MM.1S (cell line): ENCODE data around the gene EEF2.

Experiments
- DNase-seq: peaks from one replicate; pipeline ENCODE4 v3.0.0-alpha.2; 2015
- H2AFZ ChIP-seq: fragments of 300-600 bp; sonication (generic); 2 replicates; pipeline ENCODE4 v1.6.0; 2016; ENCODE audit warnings: antibody characterized with exemption, low read length
- H3F3A ChIP-seq: fragments of 300-600 bp; sonication (generic); 2 replicates; pipeline ENCODE4 v1.6.1; 2016; ENCODE audit warnings: mild to moderate bottlenecking, antibody characterized with exemption, low read length, moderate library complexity, mixed read lengths; ENCODE audit not compliant: insufficient read depth
- H3K27ac ChIP-seq: fragments of 300-600 bp; sonication (generic); 2 replicates; pipeline ENCODE4 v1.5.1; 2016; ENCODE audit warnings: mild to moderate bottlenecking, low read length
- H3K27me3 ChIP-seq: fragments of 300-600 bp; sonication (generic); replicated peaks from 2 replicates; pipeline ENCODE4 v1.6.0; 2016; ENCODE audit warnings: low read length; ENCODE audit not compliant: insufficient read depth
- H3K36me3 ChIP-seq: fragments of 300-600 bp; sonication (generic); replicated peaks from 2 replicates; pipeline ENCODE4 v1.6.1; 2016; ENCODE audit warnings: mild to moderate bottlenecking, low read length, mixed read lengths; ENCODE audit not compliant: insufficient read depth
- H3K4me1 ChIP-seq: fragments of 300-600 bp; sonication (generic); 2 replicates; pipeline ENCODE4 v1.6.1; 2016; ENCODE audit warnings: low read length, mixed read lengths
- H3K4me2 ChIP-seq: fragments of 300-600 bp; sonication (generic); 2 replicates; pipeline ENCODE4 v1.6.0; 2016; ENCODE audit warnings: low read depth, low read length
- H3K4me3 ChIP-seq: fragments of 300-600 bp; sonication (generic); 2 replicates; pipeline ENCODE4 v1.5.1; 2016; ENCODE audit warnings: low read length, mixed read lengths
- H3K79me2 ChIP-seq: fragments of 300-600 bp; sonication (generic); 2 replicates; pipeline ENCODE4 v1.6.1; 2016; ENCODE audit warnings: mixed run types, low read length, mixed read lengths
- H3K9ac ChIP-seq: fragments of 300-600 bp; sonication (generic); 2 replicates; pipeline ENCODE4 v1.6.1; 2016; ENCODE audit warnings: low read length, mixed read lengths
- H3K9me2 ChIP-seq: fragments of 300-600 bp; sonication (generic); replicated peaks from 2 replicates; pipeline ENCODE4 v1.6.1; 2016; ENCODE audit warnings: mild to moderate bottlenecking, low read length, mixed read lengths; ENCODE audit not compliant: insufficient read depth
- H3K9me3 ChIP-seq: fragments of 300-600 bp; sonication (generic); replicated peaks from 2 replicates; pipeline ENCODE4 v1.6.1; 2016; ENCODE audit warnings: mild to moderate bottlenecking, low read length, mixed read lengths; ENCODE audit not compliant: insufficient read depth
- H4K20me1 ChIP-seq: fragments of 300-600 bp; sonication (generic); 2 replicates; pipeline ENCODE4 v1.6.1; 2016; ENCODE audit warnings: mild to moderate bottlenecking, low read length, moderate library complexity, mixed read lengths; ENCODE audit not compliant: insufficient read depth
- EZH2 ChIP-seq: fragments of 300-600 bp; sonication (generic); optimal IDR thresholded peaks from 2 replicates; pipeline ENCODE3; 2017; ENCODE audit warnings: low read depth, mild to moderate bottlenecking, antibody characterized with exemption, low read length, mixed read lengths
- EZH2phosphoT487 ChIP-seq: fragments of 300-600 bp; sonication (generic); IDR thresholded peaks from 2 replicates; pipeline ENCODE4 v1.6.1; 2018; ENCODE audit warnings: antibody characterized with exemption, low read length
- TF ChIP-seq, protein P1 (sequence below): fragments of 300-600 bp; sonication (generic); IDR thresholded peaks from 2 replicates; pipeline ENCODE4 v1.5.1; 2016; ENCODE audit warnings: antibody characterized with exemption, low read length, mixed read lengths

The EEF2 gene

DNA sequence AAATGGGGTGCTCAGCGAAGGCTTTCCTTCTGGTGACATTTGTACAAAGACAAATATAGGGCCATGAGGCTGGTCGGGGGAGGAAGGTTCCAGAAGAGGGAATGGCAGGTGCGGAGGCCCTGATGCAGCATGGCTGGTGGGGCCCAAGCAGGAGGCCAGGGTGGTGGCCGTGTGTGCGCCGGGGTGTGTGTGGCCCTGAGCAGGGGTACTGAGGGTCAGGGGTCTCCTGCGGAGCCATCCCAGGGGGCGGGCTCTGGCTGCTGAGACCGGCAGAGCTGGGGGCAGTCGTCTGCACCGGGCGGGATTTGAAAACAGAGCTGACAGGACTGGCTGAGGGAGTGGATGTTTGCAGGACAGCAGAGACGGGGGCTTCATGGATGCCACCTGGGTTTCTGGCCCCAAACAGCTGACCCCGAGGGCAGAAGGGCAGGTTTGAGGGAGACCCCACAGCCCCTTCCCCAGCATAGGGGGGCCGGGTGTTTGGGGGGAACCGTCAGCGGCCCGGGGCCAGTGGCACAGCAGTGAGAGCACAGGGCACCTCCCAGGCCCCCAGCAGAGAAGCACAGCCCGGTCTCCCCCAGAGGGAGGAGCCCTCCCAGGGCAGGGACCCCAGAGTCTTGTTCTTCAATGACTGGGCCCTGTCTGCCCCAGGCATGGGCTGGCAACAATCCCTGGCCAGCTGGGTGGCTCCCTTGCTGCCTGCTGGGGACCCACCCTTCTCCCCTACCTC is 33.7 kb upstream of the EEF2 start:
- no peak overlapping the region for H3K9ac ChIP-seq
- H3K9me3 ChIP-seq = no peaks in the 10 kb centered on the region
- H3K79me2 ChIP-seq = peaks cover 84% of the 10 kb centered on the region
- no peaks in the 10 kb centered on the region for H3K36me3 ChIP-seq
- no peak for DNase-seq
- H3K27me3 ChIP-seq = no peaks in the 10 kb centered on the region
- no peak overlapping the region for H3K4me2 ChIP-seq
- no peaks in the 10 kb centered on the region for H3K4me1 ChIP-seq
- no peak overlapping the region for H2AFZ ChIP-seq
- no peaks in the 10 kb centered on the region for H3K9me2 ChIP-seq
- H3K4me3 ChIP-seq = no peak overlapping the region
- H3K27ac ChIP-seq = no peak overlapping the region
- TF ChIP-seq EZH2 (no peak), EZH2phosphoT487 (no peak)
- TF ChIP-seq, protein P1, sequence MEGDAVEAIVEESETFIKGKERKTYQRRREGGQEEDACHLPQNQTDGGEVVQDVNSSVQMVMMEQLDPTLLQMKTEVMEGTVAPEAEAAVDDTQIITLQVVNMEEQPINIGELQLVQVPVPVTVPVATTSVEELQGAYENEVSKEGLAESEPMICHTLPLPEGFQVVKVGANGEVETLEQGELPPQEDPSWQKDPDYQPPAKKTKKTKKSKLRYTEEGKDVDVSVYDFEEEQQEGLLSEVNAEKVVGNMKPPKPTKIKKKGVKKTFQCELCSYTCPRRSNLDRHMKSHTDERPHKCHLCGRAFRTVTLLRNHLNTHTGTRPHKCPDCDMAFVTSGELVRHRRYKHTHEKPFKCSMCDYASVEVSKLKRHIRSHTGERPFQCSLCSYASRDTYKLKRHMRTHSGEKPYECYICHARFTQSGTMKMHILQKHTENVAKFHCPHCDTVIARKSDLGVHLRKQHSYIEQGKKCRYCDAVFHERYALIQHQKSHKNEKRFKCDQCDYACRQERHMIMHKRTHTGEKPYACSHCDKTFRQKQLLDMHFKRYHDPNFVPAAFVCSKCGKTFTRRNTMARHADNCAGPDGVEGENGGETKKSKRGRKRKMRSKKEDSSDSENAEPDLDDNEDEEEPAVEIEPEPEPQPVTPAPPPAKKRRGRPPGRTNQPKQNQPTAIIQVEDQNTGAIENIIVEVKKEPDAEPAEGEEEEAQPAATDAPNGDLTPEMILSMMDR = no peak
- 0 out of 2 replicates have a peak, but pooled peaks cover 3% of the 10 kb centered on the region for H4K20me1 ChIP-seq
- H3F3A ChIP-seq = no peaks in the 10 kb centered on the region

DNA sequence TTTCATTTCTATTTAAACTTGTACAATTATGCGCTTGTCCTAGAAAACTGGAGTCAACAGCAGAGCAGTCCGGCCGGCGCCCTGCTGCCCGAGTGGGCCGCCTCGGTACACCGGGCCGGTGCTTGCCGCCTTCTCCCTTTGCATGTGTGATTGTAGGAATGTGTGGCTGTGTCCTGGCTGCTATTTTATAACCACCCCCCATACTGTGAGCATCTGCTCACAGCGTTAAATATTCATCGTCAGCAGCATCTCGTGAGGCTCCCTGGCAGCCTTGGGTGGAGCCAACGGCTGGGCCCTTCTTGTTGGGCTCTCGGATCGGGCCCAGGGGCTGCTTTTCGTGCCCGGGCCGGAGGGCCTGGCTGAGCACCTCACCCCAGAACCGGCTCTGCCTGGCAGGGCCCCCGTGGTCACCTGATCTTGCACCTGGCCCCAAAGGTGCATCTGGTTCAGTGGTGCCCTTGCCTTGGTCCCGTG is 32.9 kb upstream of the EEF2 start:
- 0 out of 2 replicates have a peak, but pooled peaks cover 3% of the 10 kb centered on the region for H4K20me1 ChIP-seq
- H3K9ac ChIP-seq = no peak overlapping the region
- no peaks in the 10 kb centered on the region for H3K9me3 ChIP-seq
- no peak overlapping the region for H2AFZ ChIP-seq
- H3K27me3 ChIP-seq = no peaks in the 10 kb centered on the region
- H3K4me3 ChIP-seq = no peak overlapping the region
- TF ChIP-seq EZH2 = no peak
- DNase-seq = no peak
- peaks cover 89% of the 10 kb centered on the region for H3K79me2 ChIP-seq
- H3K27ac ChIP-seq = no peak overlapping the region
- H3K9me2 ChIP-seq = no peaks in the 10 kb centered on the region
- H3K4me1 ChIP-seq = no peaks in the 10 kb centered on the region
- H3K36me3 ChIP-seq = no peaks in the 10 kb centered on the region; the same call in 1 of the 2 replicates
- no peak overlapping the region for H3K4me2 ChIP-seq
- no peaks in the 10 kb centered on the region for H3F3A ChIP-seq

DNA sequence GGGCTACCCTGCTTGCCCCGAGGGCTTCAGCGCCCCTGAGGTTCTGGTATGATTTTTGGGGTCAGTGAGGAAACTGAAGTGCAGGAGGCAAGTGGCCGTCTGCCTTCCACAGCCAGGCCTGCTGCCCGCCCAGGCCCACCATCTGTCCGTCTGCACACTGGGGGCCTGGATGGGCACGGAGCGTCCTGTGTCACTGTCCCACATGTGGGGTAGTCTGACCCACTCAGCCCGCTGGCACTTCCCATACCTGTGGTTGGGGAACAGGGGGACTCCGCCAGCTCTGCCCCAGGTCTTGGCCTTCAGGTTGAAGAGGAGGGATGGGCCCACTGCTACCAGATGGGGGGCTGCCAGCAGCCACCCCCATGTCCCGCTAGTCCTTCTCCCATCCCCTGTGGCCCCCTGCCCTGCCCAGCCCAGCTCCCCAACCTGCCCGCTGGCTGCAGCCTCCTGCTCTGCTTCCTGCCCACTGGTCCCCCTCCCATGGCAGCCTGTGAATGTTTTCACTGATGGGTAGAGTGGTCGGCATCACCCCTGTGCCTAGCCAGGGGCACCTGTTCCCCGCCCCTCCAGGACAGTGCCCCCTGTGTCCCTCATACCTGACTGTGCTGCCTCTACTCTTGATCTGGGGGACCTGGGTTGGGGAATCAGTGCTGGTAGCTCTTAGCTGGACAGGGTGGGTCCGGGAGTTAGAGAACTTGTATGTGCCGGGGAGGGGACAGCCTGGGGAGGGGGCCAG is 31.8 kb upstream of the EEF2 start:
- no peaks in the 10 kb centered on the region for H3K27me3 ChIP-seq
- H4K20me1 ChIP-seq = 0 out of 2 replicates have a peak, but pooled peaks cover 3% of the 10 kb centered on the region
- no peaks in the 10 kb centered on the region for H3K4me1 ChIP-seq

More for the DNA sequence above, 31.8 kb upstream of the EEF2 start:
- H3K79me2 ChIP-seq = peaks cover 94% of the 10 kb centered on the region
- no peaks in the 10 kb centered on the region; the same call in 1 of the 2 replicates for H3K36me3 ChIP-seq
- H3K9me2 ChIP-seq = no peaks in the 10 kb centered on the region
- no peak for DNase-seq
- no peaks in the 10 kb centered on the region for H3F3A ChIP-seq
- no peak overlapping the region for H3K4me2 ChIP-seq
- H2AFZ ChIP-seq = no peak overlapping the region
- H3K9me3 ChIP-seq = no peaks in the 10 kb centered on the region
- no peak overlapping the region for H3K9ac ChIP-seq
- no peak overlapping the region for H3K4me3 ChIP-seq
- no peak for TF ChIP-seq EZH2phosphoT487
- TF ChIP-seq, protein P1 = no peak
- TF ChIP-seq EZH2 = no peak
- no peak overlapping the region for H3K27ac ChIP-seq
